K562 (cell line): ENCODE measurements around the gene MAD1L1. TPM values are rescaled to one million over a fixed set of nuclear protein-coding genes. Genes with fewer than 3 reads are reported as not detected.
"Not testable (repeated sequence)": the region's sequence is repeated elsewhere in the genome, so short reads cannot be mapped to it uniquely, and the experiment has no call there.

ENCODE experiments used
- ATAC-seq: fragments of 200-7000 bp; cut with Tn5 transposase; 3 replicates; pipeline ENCODE4 v1.9.1; 2020; ENCODE audit warnings: moderate library complexity
- BruUV-seq: library from RNA; stranded (reverse); fragments of 400-500 nt; replicated peaks from 2 replicates; lab custom pipeline; 2021; lab: Mats Ljungman, UMichigan
- CTCF ChIA-PET: fragments of 300-600 bp; formaldehyde crosslinking; extraction: SDS; loops from one replicate; lab custom pipeline; 2021; ENCODE audit warnings: low intra/inter-chr PET ratio; lab: Yijun Ruan, JAX
- POLR2A ChIA-PET: fragments of 300-600, 350-650 bp; sonication (Branson Sonifier 250); formaldehyde crosslinking; extraction: SDS; loops from one replicate; lab custom pipeline; 2021; ENCODE audit warnings: antibody characterized with exemption, inconsistent platforms; lab: Yijun Ruan, JAX
- DNase-seq, 4 experiments: peaks; one replicate each; pipeline versions ENCODE4 v3.0.0 to v3.0.0-alpha.2; 2011 to 2018; ENCODE audit warnings: low spot score in 3 of 4, mixed read lengths in 3 of 4; ENCODE audit errors: extremely low read depth in 1 of 4
- FAIRE-seq: peaks from 2 replicates; lab custom pipeline; 2011; peaks lifted over from hg19 to GRCh38; lab: Jason Lieb, UNC
- H2AFZ ChIP-seq: 2 replicates; pipeline ENCODE4 v1.6.0; 2011; ENCODE audit warnings: low read depth, low read length, control low read depth, inconsistent platforms
- H3K27ac ChIP-seq: fragments of 200-600 bp; 3 replicates; pipeline ENCODE4 v1.8.0; 2011; ENCODE audit warnings: low read depth, mild to moderate bottlenecking, control low read depth, inconsistent platforms, low read length, moderate library complexity, mixed read lengths; ENCODE audit errors: extremely low read depth
- H3K27me3 ChIP-seq, 2 experiments: fragments of 300-600 bp in 1 of 2; 2 replicates in 1 of 2; 3 replicates in 1 of 2; pipeline versions ENCODE4 v1.6.0 to v1.8.0; 2011; ENCODE audit warnings: inconsistent platforms in 2 of 2, low read length in 2 of 2, mild to moderate bottlenecking in 1 of 2, mixed read lengths in 1 of 2, moderate library complexity in 1 of 2; ENCODE audit not compliant: control insufficient read depth in 2 of 2, insufficient read depth in 2 of 2
- H3K36me3 ChIP-seq: fragments of 300-600 bp; 3 replicates; pipeline ENCODE4 v1.8.0; 2011; ENCODE audit warnings: mild to moderate bottlenecking, low read length, inconsistent platforms; ENCODE audit not compliant: control insufficient read depth, insufficient read depth
- H3K4me1 ChIP-seq, 2 experiments: fragments of 200-600 bp in 1 of 2; replicated peaks in 1 of 2; 2 replicates in 1 of 2; 3 replicates in 1 of 2; pipeline versions ENCODE4 v1.5.1 to v1.8.0; 2011; ENCODE audit warnings: inconsistent platforms in 2 of 2, low read length in 2 of 2, mild to moderate bottlenecking in 1 of 2, mixed read lengths in 1 of 2, moderate library complexity in 1 of 2; ENCODE audit not compliant: control insufficient read depth in 2 of 2, insufficient read depth in 2 of 2
- H3K4me2 ChIP-seq: 2 replicates; pipeline ENCODE4 v1.6.1; 2011; ENCODE audit warnings: low read length, control low read depth, inconsistent platforms, mixed read lengths; ENCODE audit not compliant: insufficient read depth
- H3K4me3 ChIP-seq: fragments of 200-600 bp; sonication (generic), shearing (Covaris generic); 2 replicates; pipeline ENCODE4 v1.5.1; 2016; ENCODE audit warnings: control low read depth, inconsistent platforms
- H3K79me2 ChIP-seq: fragments of 200-600 bp; 3 replicates; pipeline ENCODE4 v1.8.0; 2011; ENCODE audit warnings: low read length, inconsistent platforms; ENCODE audit not compliant: control insufficient read depth, insufficient read depth
- H3K9ac ChIP-seq, 2 experiments: 2 replicates each; pipeline versions ENCODE4 v1.6.0 to v1.6.1; 2011; ENCODE audit warnings: low read depth in 2 of 2, low read length in 2 of 2, control low read depth in 1 of 2, inconsistent platforms in 1 of 2, mild to moderate bottlenecking in 1 of 2, mixed read lengths in 1 of 2; ENCODE audit not compliant: insufficient read depth in 1 of 2
- H3K9me1 ChIP-seq: one replicate; pipeline ENCODE4 v1.6.0; 2011; ENCODE audit warnings: inconsistent platforms, mild to moderate bottlenecking, low read length, moderate library complexity; ENCODE audit not compliant: control insufficient read depth, insufficient read depth
- H3K9me3 ChIP-seq: replicated peaks from 2 replicates; pipeline ENCODE4 v1.5.1; 2011; ENCODE audit warnings: low read depth, low read length, inconsistent platforms; ENCODE audit not compliant: control insufficient read depth, insufficient read depth
- H4K20me1 ChIP-seq: replicated peaks from 2 replicates; pipeline ENCODE4 v1.6.1; 2011; ENCODE audit warnings: low read length, inconsistent platforms, mixed read lengths; ENCODE audit not compliant: control insufficient read depth, insufficient read depth
- ARID2 ChIP-seq: fragments of 450-650 bp; IDR thresholded peaks from 2 replicates; pipeline ENCODE4 v1.6.1; 2017; ENCODE audit warnings: antibody characterized with exemption, mild to moderate bottlenecking
- C11orf30 ChIP-seq: fragments of 450-650 bp; IDR thresholded peaks from 2 replicates; pipeline ENCODE4 v1.6.1; 2016; ENCODE audit warnings: low read depth, mild to moderate bottlenecking
- DPF2 ChIP-seq: fragments of 450-650 bp; IDR thresholded peaks from 2 replicates; pipeline ENCODE4 v1.6.1; 2016
- ESRRA ChIP-seq: fragments of 450-650 bp; IDR thresholded peaks from 2 replicates; pipeline ENCODE4 v1.6.1; 2014; ENCODE audit warnings: low read depth, mild to moderate bottlenecking, moderate library complexity, borderline replicate concordance
- FOXA1 ChIP-seq: fragments of 450-650 bp; IDR thresholded peaks from 2 replicates; pipeline ENCODE4 v1.6.1; 2016; ENCODE audit warnings: mild to moderate bottlenecking, borderline replicate concordance
- HSF4 ChIP-seq: fragments of 250-450 bp; sonication (Bioruptor Pico); IDR thresholded peaks from 2 replicates; pipeline ENCODE4 v2.1.2; 2022; ENCODE audit warnings: mild to moderate bottlenecking, moderate library complexity, borderline replicate concordance
- KLF16 ChIP-seq: IDR thresholded peaks from 2 replicates; pipeline ENCODE4 v1.6.1; 2016; ENCODE audit warnings: antibody characterized with exemption
- MAFG ChIP-seq: fragments of 450-650 bp; conservative IDR thresholded peaks from 2 replicates; pipeline ENCODE4 v1.6.1; 2016; ENCODE audit warnings: missing genetic modification characterization, missing compliant biosample characterization
- NCOA4 ChIP-seq: fragments of 450-650 bp; IDR thresholded peaks from 2 replicates; pipeline ENCODE4 v1.6.1; 2018; ENCODE audit warnings: mild to moderate bottlenecking; ENCODE audit not compliant: partially characterized antibody
- NFE2L1 ChIP-seq: fragments of 450-650 bp; IDR thresholded peaks from 2 replicates; pipeline ENCODE4 v1.6.1; 2016; ENCODE audit warnings: missing genetic modification characterization, low read depth, mild to moderate bottlenecking, missing compliant biosample characterization, moderate library complexity, borderline replicate concordance
- NFYB ChIP-seq: IDR thresholded peaks from 2 replicates; pipeline ENCODE4 v1.6.1; 2011; ENCODE audit warnings: mild to moderate bottlenecking, moderate library complexity; ENCODE audit not compliant: insufficient read length; ENCODE audit errors: extremely low read depth
- PPARD ChIP-seq: fragments of 250-450 bp; sonication (Bioruptor Pico); IDR thresholded peaks from 2 replicates; pipeline ENCODE4 v1.8.0; 2022; ENCODE audit warnings: inconsistent platforms, mild to moderate bottlenecking, moderate library complexity
- SIRT6 ChIP-seq: IDR thresholded peaks from one replicate; pipeline ENCODE4 v1.6.1; 2012; ENCODE audit warnings: low read depth, mild to moderate bottlenecking, control low read depth, inconsistent platforms, low read length, moderate library complexity
- SRSF7 ChIP-seq: fragments of 200-400 bp; formaldehyde crosslinking; optimal IDR thresholded peaks from 2 replicates; pipeline ENCODE3; 2017; ENCODE audit warnings: mild to moderate bottlenecking, low read depth, low read length
- TAF9B ChIP-seq: fragments of 450-650 bp; IDR thresholded peaks from 2 replicates; pipeline ENCODE4 v1.6.1; 2018; ENCODE audit warnings: mild to moderate bottlenecking; ENCODE audit not compliant: partially characterized antibody
- TARDBP ChIP-seq: fragments of 450-650 bp; IDR thresholded peaks from 2 replicates; pipeline ENCODE4 v1.6.1; 2016
- TFAP4 ChIP-seq: sonication (generic); formaldehyde crosslinking; IDR thresholded peaks from 2 replicates; pipeline ENCODE4 v1.8.0; 2022; ENCODE audit warnings: missing genetic modification reagents, mild to moderate bottlenecking, moderate library complexity, borderline replicate concordance
- ZNF316 ChIP-seq: fragments of 450-650 bp; IDR thresholded peaks from 2 replicates; pipeline ENCODE4 v1.6.1; 2016
- WGBS: fragments of 100-300 bp; shearing (Covaris generic); methylation state at CpG from one replicate; pipeline ENCODE4 v1.1.6; 2016; ENCODE audit warnings: low coverage, mixed read lengths; ENCODE audit not compliant: insufficient coverage; ENCODE audit errors: missing lambda C conversion rate; 5-methylcytosine and 5-hydroxymethylcytosine counted together
- in situ Hi-C: fragments of 300-500 bp; cut with MboI; formaldehyde crosslinking; loops from 4 replicates; pipeline ENCODE4 v1.15.0; 2018; ENCODE audit warnings: inconsistent platforms, mixed read lengths
- intact Hi-C: fragments of 100-400 bp; cut with micrococcal nuclease; formaldehyde crosslinking; loops from 2 replicates; pipeline ENCODE4 v1.14.2; 2022
- polyA plus RNA-seq, 8 experiments: library from polyadenylated mRNA; depleted of rRNA in 4 of 8; stranded (reverse) in 5 of 8; unstranded in 3 of 8; fragments of >200 nt; fragmentation: Nextera tagmentation in 2 of 8; fragmentation: Illumina TruSeq in 1 of 8; extraction: Ambion mirVana in 2 of 8; extraction: Trizol in 1 of 8; gene quantifications; 2 replicates each; pipeline versions ENCODE4 v1.2.1 to v1.2.3, GENCODE V29; 2011 to 2014; ENCODE audit warnings: inconsistent platforms in 1 of 8, missing spikeins in 1 of 8
- total RNA-seq, 7 experiments: library from RNA; depleted of rRNA in 6 of 7; stranded (reverse); fragments of >200 nt in 6 of 7; fragmentation: Illumina TruSeq in 2 of 7; extraction: Trizol in 2 of 7; gene quantifications; 2 replicates each; pipeline versions ENCODE4 v1.2.1 to v1.2.3, GENCODE V29; 2011 to 2021; ENCODE audit warnings: low replicate concordance in 1 of 7

Gene MAD1L1
- total and polyA plus RNA-seq, 9 of the 15 experiments (the other 6 are each of a cell fraction or from before 2014, with no cell fraction given): 1.7 to 89.7 (median 18.0) TPM

GRCh38 chr7:1976521-1976920, 256.2 kb downstream of the MAD1L1 start:
- H3K9me3 ChIP-seq, ATAC-seq, H3K4me2 ChIP-seq, H3K27me3 ChIP-seq, in situ Hi-C loops, H3K27ac ChIP-seq, H3K9me1 ChIP-seq, POLR2A ChIA-PET, FAIRE-seq, H3K4me3 ChIP-seq, intact Hi-C loops, H3K9ac ChIP-seq, CTCF ChIA-PET, H2AFZ ChIP-seq, H3K79me2 ChIP-seq, H4K20me1 ChIP-seq, BruUV-seq: not testable (repeated sequence)
- H3K4me1 ChIP-seq: peaks cover 0 to 37% of the 10 kb centered on the region in 2 experiments; a peak in 2 of 5 replicates
- TF ChIP-seq MAFG (0 out of 2 replicates have a peak, but pooled peaks have one; percentile 11), ZNF316 (peak; percentile 71), NFYB (peak; percentile 61), C11orf30 (peak; percentile 47; the same call in 1 of the 2 replicates)
- 92% methylated on average over 7 of the region's 8 CpGs for WGBS
- peak in 1 of 4 experiments; percentile 10 for DNase-seq
- peaks cover 21% of the 10 kb centered on the region; the same call in 1 of the 3 replicates for H3K36me3 ChIP-seq

- intact Hi-C loops: no loop called here
- DNase-seq: no peak
- in situ Hi-C loops: no loop called here
- FAIRE-seq: no peak
- no peak overlapping the region for H3K4me2 ChIP-seq
- H3K79me2 ChIP-seq: no peaks in the 10 kb centered on the region
- H3K27ac ChIP-seq: no peak overlapping the region
- CTCF ChIA-PET: no interaction called here
- no peaks in the 10 kb centered on the region for H3K9me1 ChIP-seq
- H3K36me3 ChIP-seq: peaks cover 22% of the 10 kb centered on the region; the same call in 2 of the 3 replicates
- peaks cover 0 to 31% of the 10 kb centered on the region in 2 experiments; a peak in 2 of 5 replicates for H3K4me1 ChIP-seq
- POLR2A ChIA-PET: no interaction called here
- no peak overlapping the region for H2AFZ ChIP-seq
- no peaks in the 10 kb centered on the region for H3K27me3 ChIP-seq
- no TSS peak for BruUV-seq
- no peaks in the 10 kb centered on the region for H4K20me1 ChIP-seq
- H3K9me3 ChIP-seq: no peaks in the 10 kb centered on the region
- no peak overlapping the region for H3K9ac ChIP-seq
- H3K4me3 ChIP-seq: no peak overlapping the region
- 91% methylated on average over 12 of the region's 12 CpGs for WGBS
- ATAC-seq: no peak
- no peak for TF ChIP-seq KLF16
- TF ChIP-seq NFE2L1 (tag): no peak
- no peak for TF ChIP-seq ESRRA
- no peak for TF ChIP-seq DPF2
- no peak for TF ChIP-seq ARID2
- TF ChIP-seq SRSF7: no peak
- no peak for TF ChIP-seq HSF4
- TF ChIP-seq TARDBP: no peak
- no peak for TF ChIP-seq TFAP4 (CRISPR knock-in tag)
- no peak for TF ChIP-seq TAF9B
- TF ChIP-seq NCOA4: no peak
- no peak for TF ChIP-seq PPARD
- TF ChIP-seq SIRT6: no peak
- TF ChIP-seq FOXA1: no peak
Measured at GRCh38 chr7:1975581-1975980, 257.2 kb downstream of the MAD1L1 start.
